H1 (cell line): ENCODE measurements around the gene LRRTM3. TPM values are rescaled to one million over a fixed set of nuclear protein-coding genes. Genes with fewer than 3 reads are reported as not detected.

Source experiments
- CTCF ChIA-PET: fragments of 300-600 bp; sonication (Branson Sonifier 250); formaldehyde crosslinking; loops from one replicate; lab custom pipeline; 2021; ENCODE audit not compliant: partially characterized antibody; lab: Charles Lee
- POLR2A ChIA-PET: fragments of 300-600 bp; sonication (Branson Sonifier 250); formaldehyde crosslinking; loops from one replicate; lab custom pipeline; 2021; ENCODE audit warnings: inconsistent platforms; ENCODE audit not compliant: partially characterized antibody; lab: Charles Lee
- DNase-seq, 2 experiments: peaks; one replicate each; pipeline versions ENCODE4 v3.0.0 to v3.0.0-alpha.2; 2010 to 2022; ENCODE audit warnings: low spot score in 2 of 2, low read depth in 1 of 2, mixed read lengths in 1 of 2
- FAIRE-seq: peaks from 2 replicates; lab custom pipeline; 2011; peaks lifted over from hg19 to GRCh38; lab: Jason Lieb, UNC
- H2AFZ ChIP-seq: 2 replicates; pipeline ENCODE4 v1.8.1; 2012; ENCODE audit warnings: low read length, inconsistent platforms
- H2AK5ac ChIP-seq: 2 replicates; pipeline ENCODE4 v1.6.1; 2013; ENCODE audit warnings: low read depth, low read length
- H2BK120ac ChIP-seq: replicated peaks from 2 replicates; pipeline ENCODE3; 2013; ENCODE audit warnings: low read depth, low read length, inconsistent platforms
- H2BK12ac ChIP-seq: 2 replicates; pipeline ENCODE4 v1.6.1; 2013; ENCODE audit warnings: low read depth, low read length
- H2BK15ac ChIP-seq: 2 replicates; pipeline ENCODE4 v1.6.1; 2013; ENCODE audit warnings: low read length
- H2BK20ac ChIP-seq: 2 replicates; pipeline ENCODE4 v1.6.1; 2013; ENCODE audit warnings: low read length
- H2BK5ac ChIP-seq: 2 replicates; pipeline ENCODE4 v1.6.1; 2013; ENCODE audit warnings: low read depth, low read length
- H3K14ac ChIP-seq: 2 replicates; pipeline ENCODE4 v1.6.1; 2013; ENCODE audit warnings: inconsistent platforms; ENCODE audit not compliant: insufficient read length
- H3K18ac ChIP-seq: 2 replicates; pipeline ENCODE4 v1.6.1; 2013; ENCODE audit warnings: low read length; ENCODE audit errors: extremely low read depth
- H3K23ac ChIP-seq: 2 replicates; pipeline ENCODE4 v1.6.1; 2013; ENCODE audit warnings: inconsistent platforms; ENCODE audit not compliant: insufficient read length
- H3K23me2 ChIP-seq: 2 replicates; pipeline ENCODE4 v1.6.1; 2013; ENCODE audit warnings: low read depth, low read length
- H3K27ac ChIP-seq: 2 replicates; pipeline ENCODE4 v1.6.1; 2011; ENCODE audit warnings: low read depth, low read length, inconsistent platforms
- H3K27me3 ChIP-seq, 4 experiments: replicated peaks in 1 of 4; 1 replicate in 1 of 4; 2 replicates in 3 of 4; pipeline versions ENCODE4 v1.6.1 to v1.8.1; 2011 to 2013; ENCODE audit warnings: low read length in 3 of 4, mild to moderate bottlenecking in 3 of 4, inconsistent platforms in 2 of 4, mixed read lengths in 2 of 4, moderate library complexity in 1 of 4; ENCODE audit not compliant: control insufficient read depth in 3 of 4, insufficient read depth in 3 of 4; ENCODE audit errors: extremely low read depth in 1 of 4
- H3K36me3 ChIP-seq, 4 experiments: 2 replicates each; pipeline versions ENCODE4 v1.6.1 to v1.8.1; 2011 to 2013; ENCODE audit warnings: mild to moderate bottlenecking in 4 of 4, low read length in 3 of 4, moderate library complexity in 2 of 4, control low read depth in 1 of 4, inconsistent platforms in 1 of 4; ENCODE audit not compliant: insufficient read depth in 4 of 4, control insufficient read depth in 2 of 4
- H3K4ac ChIP-seq: replicated peaks from 2 replicates; pipeline ENCODE3; 2013; ENCODE audit warnings: low read length, low read depth, mixed read lengths, inconsistent platforms; ENCODE audit not compliant: insufficient read length
- H3K4me1 ChIP-seq, 4 experiments: replicated peaks in 1 of 4; 1 replicate in 1 of 4; 2 replicates in 3 of 4; pipeline versions ENCODE4 v1.6.1 to v1.8.1; 2011 to 2013; ENCODE audit warnings: low read length in 3 of 4, inconsistent platforms in 2 of 4, mixed read lengths in 1 of 4; ENCODE audit not compliant: insufficient read depth in 4 of 4, control insufficient read depth in 3 of 4
- H3K4me2 ChIP-seq, 2 experiments: 2 replicates each; pipeline versions ENCODE4 v1.6.1 to v1.8.1; 2011 to 2013; ENCODE audit warnings: low read depth in 2 of 2, low read length in 2 of 2, control low read depth in 1 of 2, inconsistent platforms in 1 of 2, mild to moderate bottlenecking in 1 of 2; ENCODE audit not compliant: insufficient read depth in 1 of 2
- H3K4me3 ChIP-seq, 4 experiments: fragments of 200-600, 300-600 bp in 1 of 4; sonication (generic), shearing (Covaris generic), sonication (Bioruptor Twin) in 1 of 4; 2 replicates each; pipeline versions ENCODE4 v1.5.1 to v1.8.1; 2011 to 2016; ENCODE audit warnings: low read length in 4 of 4, low read depth in 3 of 4, control low read depth in 2 of 4, inconsistent platforms in 2 of 4, mild to moderate bottlenecking in 2 of 4, mixed read lengths in 1 of 4, moderate library complexity in 1 of 4; ENCODE audit not compliant: insufficient read depth in 2 of 4; ENCODE audit errors: extremely low read depth in 1 of 4
- H3K56ac ChIP-seq: replicated peaks from 2 replicates; pipeline ENCODE3; 2013; ENCODE audit warnings: low read depth, mild to moderate bottlenecking, mixed read lengths, low read length, inconsistent platforms; ENCODE audit not compliant: insufficient read length
- H3K79me1 ChIP-seq: 2 replicates; pipeline ENCODE4 v1.6.1; 2013; ENCODE audit warnings: low read depth, low read length, control low read depth
- H3K79me2 ChIP-seq, 2 experiments: 2 replicates each; pipeline versions ENCODE4 v1.6.1 to v1.8.1; 2012 to 2013; ENCODE audit warnings: low read length in 2 of 2, mild to moderate bottlenecking in 2 of 2, inconsistent platforms in 1 of 2; ENCODE audit not compliant: insufficient read depth in 2 of 2, control insufficient read depth in 1 of 2
- H3K9ac ChIP-seq, 4 experiments: replicated peaks in 1 of 4; 1 replicate in 1 of 4; 2 replicates in 3 of 4; pipeline versions ENCODE4 v1.6.1 to v1.8.1; 2011 to 2013; ENCODE audit warnings: low read depth in 3 of 4, low read length in 3 of 4, control low read depth in 2 of 4, mild to moderate bottlenecking in 2 of 4, moderate library complexity in 2 of 4, inconsistent platforms in 1 of 4; ENCODE audit errors: extremely low read depth in 1 of 4
- H3K9me3 ChIP-seq, 2 experiments: 2 replicates each; pipeline versions ENCODE4 v1.6.1 to v1.8.1; 2012 to 2013; ENCODE audit warnings: mild to moderate bottlenecking in 2 of 2, moderate library complexity in 2 of 2, control low read depth in 1 of 2, inconsistent platforms in 1 of 2, low read depth in 1 of 2, low read length in 1 of 2, mixed read lengths in 1 of 2; ENCODE audit not compliant: insufficient read depth in 2 of 2
- H4K20me1 ChIP-seq, 2 experiments: replicated peaks in 1 of 2; 2 replicates each; pipeline versions ENCODE3 to v1.8.1; 2011 to 2013; ENCODE audit warnings: inconsistent platforms in 2 of 2, low read length in 2 of 2, mild to moderate bottlenecking in 1 of 2; ENCODE audit not compliant: insufficient read depth in 2 of 2, control insufficient read depth in 1 of 2
- H4K5ac ChIP-seq: 2 replicates; pipeline ENCODE4 v1.6.1; 2013; ENCODE audit warnings: low read length, low read depth, mixed read lengths, inconsistent platforms; ENCODE audit not compliant: insufficient read length
- H4K8ac ChIP-seq: 2 replicates; pipeline ENCODE4 v1.8.0; 2013; ENCODE audit warnings: mild to moderate bottlenecking, moderate library complexity, low read length, inconsistent platforms; ENCODE audit not compliant: insufficient read depth; ENCODE audit errors: extremely low read depth
- H4K91ac ChIP-seq: replicated peaks from 2 replicates; pipeline ENCODE3; 2013; ENCODE audit warnings: low read length, mixed read lengths, inconsistent platforms; ENCODE audit not compliant: insufficient read length
- ASH2L ChIP-seq: fragments of 200-600, 300-600 bp; sonication (generic); IDR thresholded peaks from one replicate; pipeline ENCODE4 v1.7.1; 2017; ENCODE audit warnings: low read length
- CBX8 ChIP-seq: fragments of 300-800, 300-1000 bp; sonication (generic); IDR thresholded peaks from 2 replicates; pipeline ENCODE4 v1.7.1; 2016; ENCODE audit warnings: low read depth, low read length, borderline replicate concordance
- CEBPB ChIP-seq: IDR thresholded peaks from 2 replicates; pipeline ENCODE4 v1.6.1; 2012; ENCODE audit warnings: low read depth, low read length
- CTBP2 ChIP-seq: IDR thresholded peaks from 2 replicates; pipeline ENCODE4 v1.7.0; 2011; ENCODE audit warnings: borderline replicate concordance, mild to moderate bottlenecking, moderate library complexity, mixed read lengths, low read length; ENCODE audit not compliant: insufficient read depth, insufficient read length
- EP300 ChIP-seq, 2 experiments: IDR thresholded peaks; 1 replicate in 1 of 2; 2 replicates in 1 of 2; pipeline ENCODE4 v1.6.1; 2011 to 2012; ENCODE audit warnings: low read depth in 2 of 2, low read length in 2 of 2, mild to moderate bottlenecking in 2 of 2, borderline replicate concordance in 1 of 2, inconsistent platforms in 1 of 2, moderate library complexity in 1 of 2
- GTF2F1 ChIP-seq: IDR thresholded peaks from 2 replicates; pipeline ENCODE4 v1.6.1; 2012; ENCODE audit warnings: low read depth, low read length, improper control_type of control experiment, borderline replicate concordance
- JUND ChIP-seq: IDR thresholded peaks from 2 replicates; pipeline ENCODE4 v1.6.1; 2011; ENCODE audit warnings: mild to moderate bottlenecking, improper control_type of control experiment, low read length
- RAD21 ChIP-seq, 2 experiments: IDR thresholded peaks in 1 of 2; conservative IDR thresholded peaks in 1 of 2; 2 replicates each; pipeline ENCODE4 v1.6.1; 2011; ENCODE audit warnings: low read depth in 2 of 2, low read length in 2 of 2, improper control_type of control experiment in 1 of 2, inconsistent platforms in 1 of 2, mild to moderate bottlenecking in 1 of 2, moderate library complexity in 1 of 2
- RBBP5 ChIP-seq: IDR thresholded peaks from 2 replicates; pipeline ENCODE4 v1.7.1; 2012; ENCODE audit warnings: low read depth, mild to moderate bottlenecking, inconsistent platforms, low read length, moderate library complexity, borderline replicate concordance
- RFX5 ChIP-seq: IDR thresholded peaks from 2 replicates; pipeline ENCODE4 v1.6.1; 2011; ENCODE audit warnings: low read depth, low read length, improper control_type of control experiment, borderline replicate concordance
- SIX5 ChIP-seq: IDR thresholded peaks from 2 replicates; pipeline ENCODE4 v1.6.1; 2011; ENCODE audit warnings: mild to moderate bottlenecking, low read depth, low read length
- SP2 ChIP-seq: IDR thresholded peaks from 2 replicates; pipeline ENCODE4 v1.6.1; 2012; ENCODE audit warnings: mild to moderate bottlenecking, low read length, inconsistent platforms
- TAF7 ChIP-seq: optimal IDR thresholded peaks from 2 replicates; pipeline ENCODE3; 2011; ENCODE audit warnings: low read depth, mild to moderate bottlenecking, inconsistent platforms, low read length, moderate library complexity, borderline replicate concordance
- TCF12 ChIP-seq: IDR thresholded peaks from 2 replicates; pipeline ENCODE4 v1.6.1; 2011; ENCODE audit warnings: low read depth, mild to moderate bottlenecking, low read length
- ZNF274 ChIP-seq: IDR thresholded peaks from 2 replicates; pipeline ENCODE4 v1.7.0; 2012; ENCODE audit warnings: low read length, borderline replicate concordance; ENCODE audit errors: extremely low read depth
- WGBS, 2 experiments: shearing (Covaris generic) in 1 of 2; methylation state at CpG; one replicate each; pipeline versions ENCODE4 v1.1.6 to v1.1.7; 2013 to 2015; ENCODE audit warnings: low lambda C conversion rate in 2 of 2, mixed read lengths in 2 of 2, inconsistent platforms in 1 of 2, low coverage in 1 of 2, missing lambda C conversion rate in 1 of 2; ENCODE audit not compliant: insufficient replicate concordance in 2 of 2, insufficient coverage in 1 of 2, insufficient read length in 1 of 2; ENCODE audit errors: extremely low coverage in 1 of 2, missing lambda C conversion rate in 1 of 2; 5-methylcytosine and 5-hydroxymethylcytosine counted together
- polyA plus RNA-seq, 7 experiments: library from polyadenylated mRNA; depleted of rRNA in 3 of 7; stranded (reverse) in 5 of 7; unstranded in 2 of 7; fragments of >200 nt in 5 of 7; fragments of 200-250 nt in 2 of 7; gene quantifications; 1 replicate in 5 of 7; 2 replicates in 1 of 7; 4 replicates in 1 of 7; pipeline versions ENCODE4 v1.2.1 to v1.2.3, GENCODE V29; 2011 to 2013; ENCODE audit warnings: missing spikeins in 2 of 7, mixed read lengths in 2 of 7
- total RNA-seq: library from RNA; stranded (reverse); fragmentation: NEBNext Ultra II Directional; extraction: Animal tissue kit (Norgen Biotek cat#: 25700); gene quantifications from 2 replicates; pipeline ENCODE4 v1.2.1, GENCODE V29; 2021

LRRTM3 gene
- total and polyA plus RNA-seq, 2 of the 8 experiments (the other 6 are each of a cell fraction or from before 2014, with no cell fraction given) = 0.33 to 0.48 TPM

- DNase-seq (no peak), FAIRE-seq (no peak)
- Histone ChIP-seq H2BK12ac (no peak overlapping the region), H3K14ac (no peak overlapping the region), H2AFZ (no peak overlapping the region), H3K23me2 (no peaks in the 10 kb centered on the region), H3K23ac (no peak overlapping the region), H2BK15ac (no peak overlapping the region), H4K91ac (no peak overlapping the region), H3K4me2 (no peak overlapping the region), H2BK120ac (no peak overlapping the region), H4K5ac (no peak overlapping the region), H2BK20ac (no peak overlapping the region), H3K4me1 (no peaks in the 10 kb centered on the region), H3K9me3 (no peaks in the 10 kb centered on the region), H3K27me3 (no peaks in the 10 kb centered on the region), H3K4ac (no peak overlapping the region), H2AK5ac (no peak overlapping the region), H3K9ac (no peak overlapping the region), H3K79me2 (no peaks in the 10 kb centered on the region), H4K8ac (no peak overlapping the region), H2BK5ac (no peak overlapping the region), H3K79me1 (no peaks in the 10 kb centered on the region), H3K56ac (no peak overlapping the region), H3K18ac (no peak overlapping the region), H3K4me3 (no peak overlapping the region), H4K20me1 (no peaks in the 10 kb centered on the region), H3K27ac (no peak overlapping the region), H3K36me3 (no peaks in the 10 kb centered on the region)
- ChIA-PET POLR2A (no interaction called here), CTCF (no interaction called here)
- 95% methylated on average over 2 of the region's 2 CpGs; no CpG with 5 or more reads in 1 of the 2 experiments for WGBS, 2 experiments
- TF ChIP-seq RAD21 (IDR thresholded peaks at IDR 0.05 in 1 of 2, conservative IDR thresholded peaks at IDR 0.05 in 1 of 2; ENCODE audit: low read depth in 2 of 2, low read length in 2 of 2) = no peak
- TF ChIP-seq ZNF274 = no peak
- TF ChIP-seq JUND = no peak
- TF ChIP-seq RFX5 = no peak
- no peak for TF ChIP-seq SIX5
- no peak for TF ChIP-seq TCF12
- no peak for TF ChIP-seq CTBP2
- TF ChIP-seq ASH2L = no peak
- TF ChIP-seq SP2 = no peak
- TF ChIP-seq TAF7 = no peak
- no peak for TF ChIP-seq CEBPB
- no peak for TF ChIP-seq RBBP5
- TF ChIP-seq GTF2F1 = no peak
- TF ChIP-seq CBX8 = no peak
- no peak for TF ChIP-seq EP300 (IDR thresholded peaks at IDR 0.05; ENCODE audit: borderline replicate concordance in 1 of 2, low read depth in 2 of 2, low read length in 2 of 2)
Measured at GRCh38 chr10:67004690-67005089, 78.9 kb downstream of the LRRTM3 start.
